Loucy (cell line): ENCODE data around the gene NUP85.

ENCODE experiments used
- CTCF ChIP-seq: fragments of 200-600 bp; sonication (generic); conservative IDR thresholded peaks from 2 replicates; pipeline ENCODE4 v1.5.1; 2014; ENCODE audit warnings: mild to moderate bottlenecking, antibody characterized with exemption, low read length
- EZH2phosphoT487 ChIP-seq: fragments of 200-600 bp; IDR thresholded peaks from 2 replicates; pipeline ENCODE4 v1.6.1; 2018; ENCODE audit warnings: antibody characterized with exemption, mild to moderate bottlenecking, moderate library complexity, borderline replicate concordance

DNA sequence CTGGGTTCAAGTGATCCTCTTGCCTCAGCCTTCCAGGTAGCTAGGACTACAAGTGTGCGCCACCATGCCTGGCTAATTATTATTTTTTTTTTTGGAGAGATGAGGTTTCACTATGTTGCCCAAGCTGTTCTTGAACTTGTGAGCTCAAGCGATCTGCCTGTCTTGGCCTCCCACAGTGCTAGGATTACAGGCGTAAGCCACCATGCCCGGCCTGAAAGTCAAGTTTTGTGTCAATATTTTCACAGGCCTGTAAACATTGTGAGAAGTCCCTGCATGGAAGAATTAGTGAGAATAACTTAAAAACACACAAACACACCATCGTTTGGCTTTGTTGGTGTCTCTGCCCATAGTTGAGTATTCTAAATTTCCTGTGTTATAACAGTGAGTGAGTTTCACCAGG is 22.2 kb downstream of the NUP85 start:
- TF ChIP-seq CTCF (no peak), EZH2phosphoT487 (no peak)
